CD4-positive, alpha-beta T cell treated with Interleukin-17A for 4 hours (primary cell): ENCODE results near the gene ARID3C.

Experiments used
- DNase-seq: peaks from one replicate; pipeline ENCODE4 v3.0.0-alpha.2; 2020; ENCODE audit warnings: mixed read lengths

ARID3C gene

GRCh38 chr9:34576597-34577399, 52.1 kb downstream of the ARID3C start:
- DNase-seq, result no peak

DNA sequence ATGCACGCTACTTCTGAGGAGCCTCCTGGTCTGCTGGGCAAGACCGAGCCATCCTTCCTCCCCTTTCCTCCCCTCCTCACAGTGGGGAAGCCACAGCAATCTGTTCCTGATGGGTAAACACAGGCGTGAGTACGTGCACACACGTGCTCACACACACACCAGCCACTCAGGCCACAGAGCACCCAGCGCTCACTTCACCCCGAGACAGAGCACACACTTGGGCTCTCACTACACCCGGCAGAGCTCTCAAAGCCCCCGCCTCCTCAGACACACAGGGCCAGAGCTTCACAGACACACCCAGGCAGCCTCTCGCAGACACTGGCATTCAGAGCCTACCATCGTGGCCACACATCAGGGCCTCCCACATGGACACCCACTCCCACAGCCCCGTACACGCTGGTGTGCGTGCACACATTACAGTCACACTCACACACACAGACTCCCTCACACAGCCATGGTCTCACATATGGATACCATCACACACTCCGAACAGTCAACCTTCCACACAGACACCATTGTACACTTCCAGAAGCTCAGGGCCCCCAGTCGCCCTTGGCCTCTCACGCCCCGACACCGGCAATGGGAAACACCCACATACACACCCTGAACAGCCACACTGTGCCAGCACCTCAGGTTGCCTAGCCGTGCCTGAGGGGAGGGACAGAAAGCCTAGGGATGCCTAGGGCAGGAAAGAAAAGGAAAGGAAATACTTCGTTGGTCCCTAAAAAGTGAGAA, 52.8 kb downstream of the ARID3C start:
- DNase-seq, result no peak

GRCh38 chr9:34575241-34575640, 53.6 kb downstream of the ARID3C start:
- DNase-seq, result no peak

- no peak for DNase-seq
Measured at GRCh38 chr9:34574571-34574970, 54.3 kb downstream of the ARID3C start.

- DNase-seq, result no peak
Measured at GRCh38 chr9:34573599-34574325, 55.1 kb downstream of the ARID3C start.

- no peak for DNase-seq
Measured at GRCh38 chr9:34572628-34573027, 56.2 kb downstream of the ARID3C start.

- DNase-seq, result no peak
Measured at GRCh38 chr9:34572092-34572491, 56.8 kb downstream of the ARID3C start.

GRCh38 chr9:34571481-34571810, 57.4 kb downstream of the ARID3C start:
- DNase-seq, result no peak
